OCI-LY7 (cell line): ENCODE results near the gene BHLHE41. TPM values are rescaled to one million over a fixed set of nuclear protein-coding genes. Genes with fewer than 3 reads are reported as not detected.

Source experiments
- BruUV-seq: library from RNA; stranded (reverse); fragments of 400-500 nt; replicated peaks from 2 replicates; lab custom pipeline; 2021; lab: Mats Ljungman, UMichigan
- CTCF ChIA-PET: fragments of 300-600 bp; sonication (Branson Sonifier 250); formaldehyde crosslinking; loops from one replicate; lab custom pipeline; 2022; ENCODE audit warnings: antibody characterized with exemption; ENCODE audit not compliant: unreplicated experiment; lab: Charles Lee
- POLR2A ChIA-PET: fragments of 300-600 bp; sonication (Branson Sonifier 250); formaldehyde crosslinking; loops from one replicate; lab custom pipeline; 2022; ENCODE audit warnings: antibody characterized with exemption; lab: Charles Lee
- DNase-seq: peaks from one replicate; pipeline ENCODE4 v3.0.0-alpha.2; 2015; ENCODE audit warnings: low spot score
- H2AFZ ChIP-seq: fragments of 200-600 bp; sonication (generic), shearing (Covaris generic); 2 replicates; pipeline ENCODE4 v1.6.1; 2014; ENCODE audit warnings: mild to moderate bottlenecking, antibody characterized with exemption, low read length, moderate library complexity
- H3K27ac ChIP-seq: fragments of 200-600 bp; sonication (generic); 2 replicates; pipeline ENCODE4 v1.5.1; 2014; ENCODE audit warnings: mixed run types, low read depth, mild to moderate bottlenecking, moderate library complexity, low read length, inconsistent platforms; ENCODE audit not compliant: poor library complexity, severe bottlenecking
- H3K36me3 ChIP-seq: fragments of 200-600 bp; sonication (generic); 2 replicates; pipeline ENCODE4 v1.6.1; 2014; ENCODE audit warnings: mild to moderate bottlenecking, antibody characterized with exemption, low read length, moderate library complexity, mixed read lengths; ENCODE audit not compliant: insufficient read depth
- H3K4me1 ChIP-seq: fragments of 200-600 bp; sonication (generic); 2 replicates; pipeline ENCODE4 v1.5.1; 2014; ENCODE audit warnings: mild to moderate bottlenecking, low read length; ENCODE audit not compliant: insufficient read depth, poor library complexity, severe bottlenecking
- H3K4me2 ChIP-seq: fragments of 200-600 bp; sonication (generic); 2 replicates; pipeline ENCODE4 v1.6.1; 2014; ENCODE audit warnings: mild to moderate bottlenecking, low read length
- H3K4me3 ChIP-seq: fragments of 200-600 bp; sonication (generic); 2 replicates; pipeline ENCODE4 v1.5.1; 2014; ENCODE audit warnings: mild to moderate bottlenecking, low read depth, low read length; ENCODE audit not compliant: poor library complexity, severe bottlenecking
- H3K79me2 ChIP-seq: fragments of 200-600 bp; sonication (generic); 2 replicates; pipeline ENCODE4 v1.6.1; 2016; ENCODE audit warnings: low read depth, mild to moderate bottlenecking, low read length, moderate library complexity, mixed read lengths; ENCODE audit not compliant: insufficient read depth
- H3K9me2 ChIP-seq: fragments of 200-600 bp; sonication (generic); 2 replicates; pipeline ENCODE4 v1.6.1; 2016; ENCODE audit warnings: mild to moderate bottlenecking, low read length, mixed read lengths; ENCODE audit not compliant: insufficient read depth
- H3K9me3 ChIP-seq: fragments of 200-600 bp; sonication (generic); 2 replicates; pipeline ENCODE4 v1.6.1; 2014; ENCODE audit warnings: mild to moderate bottlenecking, mixed run types, low read length, mixed read lengths
- H4K20me1 ChIP-seq: fragments of 200-600 bp; sonication (generic); 2 replicates; pipeline ENCODE4 v1.6.1; 2014; ENCODE audit warnings: mild to moderate bottlenecking, antibody characterized with exemption, low read length, moderate library complexity, mixed read lengths; ENCODE audit not compliant: insufficient read depth
- CTCF ChIP-seq: fragments of 200-600 bp; sonication (generic); conservative IDR thresholded peaks from 2 replicates; pipeline ENCODE4 v1.5.1; 2014; ENCODE audit warnings: mild to moderate bottlenecking, antibody characterized with exemption, low read length, moderate library complexity, mixed read lengths
- EZH2phosphoT487 ChIP-seq: fragments of 200-600 bp; sonication (generic); IDR thresholded peaks from 2 replicates; pipeline ENCODE4 v1.6.1; 2018; ENCODE audit warnings: low read depth, borderline replicate concordance, mild to moderate bottlenecking, mixed run types, antibody characterized with exemption, low read length, moderate library complexity, mixed read lengths
- intact Hi-C: fragments of 100-400 bp; cut with micrococcal nuclease; formaldehyde crosslinking; loops from one replicate; pipeline ENCODE4 v1.10.0; 2022; ENCODE audit not compliant: unreplicated experiment
- total RNA-seq, 2 experiments: library from RNA; depleted of rRNA in 1 of 2; stranded (reverse); fragments of >200 nt in 1 of 2; shearing (Covaris generic) in 1 of 2; gene quantifications; 2 replicates each; pipeline ENCODE4 v1.2.3, GENCODE V29; 2014 to 2022

The BHLHE41 gene
- total RNA-seq, 2 experiments from 2014 or later = not detected

- Histone ChIP-seq H3K36me3 (no peaks in the 10 kb centered on the region), H3K79me2 (no peaks in the 10 kb centered on the region), H3K4me1 (no peaks in the 10 kb centered on the region), H3K4me2 (no peak overlapping the region), H3K9me2 (no peaks in the 10 kb centered on the region), H3K4me3 (no peak overlapping the region), H2AFZ (no peak overlapping the region), H3K27ac (no peak overlapping the region), H4K20me1 (no peaks in the 10 kb centered on the region), H3K9me3 (no peaks in the 10 kb centered on the region)
- intact Hi-C loops = loop anchor here (10.0 kb wide), 1 partner anchor 314 kb away; no protein-coding TSS in a partner anchor
- ChIA-PET CTCF (no interaction called here), POLR2A (no interaction called here)
- TF ChIP-seq CTCF (no peak), EZH2phosphoT487 (no peak)
- no peak for DNase-seq
- no TSS peak for BruUV-seq
These were observed 4.1 kb downstream of the BHLHE41 start for GRCh38 chr12:26120561-26121274.

- BruUV-seq = no TSS peak
- H2AFZ ChIP-seq = no peak overlapping the region
- H3K79me2 ChIP-seq = no peaks in the 10 kb centered on the region
- peak; percentile 75 for TF ChIP-seq CTCF
- no peak for TF ChIP-seq EZH2phosphoT487
- DNase-seq = peak; percentile 36
- intact Hi-C loops = loop anchor here (10.0 kb wide), 1 partner anchor 405 kb away; no protein-coding TSS in a partner anchor
- no peaks in the 10 kb centered on the region for H3K4me1 ChIP-seq
- H4K20me1 ChIP-seq = no peaks in the 10 kb centered on the region
- no peak overlapping the region for H3K4me3 ChIP-seq
- no peaks in the 10 kb centered on the region for H3K9me2 ChIP-seq
- ChIA-PET CTCF (no interaction called here), POLR2A (interaction anchor here (0.5 to 0.7 kb wide), 3 partner anchors 74 to 474 kb away, joined by 3 read pairs; no protein-coding TSS in a partner anchor)
- H3K36me3 ChIP-seq = no peaks in the 10 kb centered on the region
- H3K9me3 ChIP-seq = no peaks in the 10 kb centered on the region
- H3K4me2 ChIP-seq = no peak overlapping the region
- no peak overlapping the region for H3K27ac ChIP-seq
These were observed 5.3 kb downstream of the BHLHE41 start for GRCh38 chr12:26119391-26119989.
